DMS53 (cell line): Measurements from ENCODE around the gene RASSF8.
A peak's percentile ranks its signal among the peaks of the same experiment; 100 is the strongest.

ENCODE experiments used
- DNase-seq: peaks from one replicate; lab custom pipeline; 2025; lab: John Stamatoyannopoulos, UW

The RASSF8 gene

DNA sequence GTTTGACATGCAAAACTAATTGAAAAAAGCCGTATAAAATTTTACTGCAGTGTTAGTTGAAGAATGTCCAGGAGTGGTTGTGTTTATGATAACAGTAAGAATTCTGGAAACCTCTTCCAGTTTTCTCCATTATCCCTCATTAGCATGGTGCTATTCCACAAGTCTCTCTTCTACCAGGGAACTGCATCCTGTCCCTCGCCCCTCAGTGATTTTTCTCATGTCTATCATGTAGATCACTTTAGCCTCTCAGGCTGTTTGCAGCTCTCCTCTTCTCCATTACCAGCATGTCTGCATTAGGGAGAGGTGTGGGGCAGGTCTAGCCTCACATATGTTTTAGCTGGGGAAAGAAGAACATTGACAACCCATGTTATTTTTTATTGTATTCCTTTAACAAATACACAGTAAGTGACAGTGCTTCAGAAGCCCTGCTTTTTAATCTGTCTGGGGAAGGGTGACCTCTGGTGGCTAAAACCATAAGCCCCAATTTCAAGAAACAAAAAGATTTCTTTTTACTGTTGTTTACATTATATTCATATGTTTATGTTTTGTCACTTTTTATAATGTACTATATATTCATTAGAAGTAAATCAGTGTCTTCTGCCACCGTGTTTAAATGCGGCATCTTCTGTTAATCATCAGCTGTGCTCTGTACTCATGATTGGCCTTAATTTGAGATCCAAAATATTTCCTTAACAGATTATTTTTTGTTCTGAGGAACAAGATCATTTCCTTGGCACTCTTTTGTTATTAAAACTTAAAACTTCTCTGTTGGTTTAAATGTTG lies 70.7 kb downstream of the RASSF8 start:
- peak; percentile 83 for DNase-seq

DNA sequence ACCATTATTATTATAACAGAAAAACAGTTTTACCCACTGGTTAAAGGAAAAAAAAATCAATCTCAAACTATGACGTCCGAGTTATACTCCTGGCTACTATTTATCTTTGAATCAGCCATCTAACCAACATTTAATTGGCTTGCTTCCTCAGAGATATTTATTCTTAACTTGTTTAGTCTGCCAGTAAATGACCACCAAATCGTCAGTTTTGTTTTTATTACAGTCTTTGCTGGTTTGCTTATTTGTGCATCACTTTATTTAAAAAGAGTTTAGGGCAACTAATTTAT lies 71.2 kb downstream of the RASSF8 start:
- DNase-seq, result no peak

DNA sequence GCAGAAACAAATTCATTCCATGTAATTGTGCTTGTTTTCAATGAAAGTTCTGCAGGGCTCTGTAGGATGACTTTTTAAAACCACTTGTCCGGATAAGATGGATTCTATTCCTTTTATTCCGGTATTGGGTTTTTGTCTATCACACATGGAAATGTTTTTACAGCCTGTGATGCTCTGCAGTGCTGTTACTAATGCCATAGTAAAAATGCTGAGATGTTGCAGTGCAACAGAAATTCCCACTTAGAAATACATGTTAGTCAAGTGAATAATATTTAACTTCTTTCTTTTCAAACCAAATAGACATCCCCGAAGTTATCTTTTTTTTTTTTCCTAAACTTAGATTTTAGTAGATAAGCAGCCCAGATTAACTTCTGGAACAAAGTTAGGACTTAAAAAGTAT lies 71.9 kb downstream of the RASSF8 start:
- DNase-seq, result no peak

DNA sequence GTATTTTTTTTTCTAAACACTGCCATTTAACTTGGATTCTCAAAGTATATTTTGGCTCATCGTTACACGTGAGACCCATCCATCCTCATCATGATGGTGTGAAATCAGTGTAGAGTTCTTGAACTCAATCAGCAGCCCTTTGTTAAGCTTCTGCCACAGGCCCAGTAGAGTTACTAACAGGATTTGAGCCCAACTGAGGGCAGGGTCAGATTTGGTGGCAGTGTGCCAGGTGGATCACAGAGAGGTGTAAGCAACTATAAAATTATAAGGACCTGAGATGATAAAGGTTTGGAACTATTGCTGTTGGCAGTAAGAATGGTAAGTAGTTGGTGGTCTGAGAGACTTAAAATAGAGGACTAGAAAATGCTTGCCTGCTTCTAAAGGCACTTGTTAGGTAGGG lies 72.8 kb downstream of the RASSF8 start:
- no peak for DNase-seq

DNA sequence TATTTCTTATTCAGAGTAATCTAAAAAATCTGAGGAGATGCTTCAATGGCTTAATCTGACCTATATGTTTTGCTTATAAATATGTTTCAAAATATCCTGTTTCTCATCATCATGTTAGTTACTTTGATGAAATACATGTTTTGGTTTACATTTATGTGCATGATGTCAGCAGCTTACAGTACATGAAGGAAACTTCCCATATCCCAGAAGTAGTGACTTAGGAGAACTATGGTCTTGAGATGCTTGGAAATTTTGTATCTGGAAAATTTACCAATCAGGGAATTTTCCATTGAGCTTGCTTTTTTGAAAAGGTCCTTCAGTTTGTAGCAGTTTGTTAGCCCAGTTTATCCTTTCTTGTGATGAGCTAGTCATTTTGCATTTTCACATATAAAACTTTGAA lies 73.3 kb downstream of the RASSF8 start:
- DNase-seq, result no peak

DNA sequence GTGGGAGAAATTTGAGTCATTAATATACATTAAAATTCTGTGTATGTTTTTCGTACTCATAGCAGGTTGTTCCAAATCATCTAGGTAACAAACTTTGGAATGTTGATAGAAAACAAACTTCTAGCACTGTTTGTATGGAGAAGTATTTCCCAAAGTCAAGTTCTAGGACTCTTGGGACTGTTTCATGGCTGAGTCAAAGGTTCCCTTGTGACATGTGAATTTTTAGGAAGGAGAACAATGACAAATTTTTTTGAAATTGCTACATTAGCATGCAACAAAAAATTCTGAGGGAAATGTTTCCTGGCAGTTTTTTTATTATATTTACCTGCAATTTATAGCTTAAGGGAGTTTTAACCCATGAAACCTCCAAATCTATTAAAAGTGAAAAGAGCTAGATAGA lies 73.8 kb downstream of the RASSF8 start:
- no peak for DNase-seq

DNA sequence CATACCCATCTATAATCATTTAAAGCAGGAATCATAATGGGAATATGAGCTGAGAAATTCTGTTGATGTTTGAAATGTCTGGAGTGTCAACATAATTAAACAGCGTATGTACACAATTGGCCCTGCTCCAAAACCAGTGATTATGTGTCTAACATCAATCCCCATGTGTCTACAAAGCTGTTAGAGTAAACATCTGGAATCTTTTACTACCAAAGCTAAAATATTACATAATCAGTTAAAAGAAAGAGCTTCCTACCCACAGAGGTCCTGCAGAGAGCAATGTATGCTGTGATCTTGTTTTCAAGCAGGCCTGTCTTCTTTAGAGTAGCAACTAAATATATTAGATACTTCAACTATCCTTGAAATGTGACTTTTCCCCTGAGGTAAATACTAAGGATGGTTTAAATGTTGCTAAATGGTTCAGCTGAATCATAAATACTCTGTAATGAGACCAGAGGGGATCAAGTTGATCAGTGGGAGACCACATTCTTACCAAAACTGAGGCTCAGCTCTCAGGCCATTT lies 74.3 kb downstream of the RASSF8 start:
- DNase-seq, result peak; percentile 76

DNA sequence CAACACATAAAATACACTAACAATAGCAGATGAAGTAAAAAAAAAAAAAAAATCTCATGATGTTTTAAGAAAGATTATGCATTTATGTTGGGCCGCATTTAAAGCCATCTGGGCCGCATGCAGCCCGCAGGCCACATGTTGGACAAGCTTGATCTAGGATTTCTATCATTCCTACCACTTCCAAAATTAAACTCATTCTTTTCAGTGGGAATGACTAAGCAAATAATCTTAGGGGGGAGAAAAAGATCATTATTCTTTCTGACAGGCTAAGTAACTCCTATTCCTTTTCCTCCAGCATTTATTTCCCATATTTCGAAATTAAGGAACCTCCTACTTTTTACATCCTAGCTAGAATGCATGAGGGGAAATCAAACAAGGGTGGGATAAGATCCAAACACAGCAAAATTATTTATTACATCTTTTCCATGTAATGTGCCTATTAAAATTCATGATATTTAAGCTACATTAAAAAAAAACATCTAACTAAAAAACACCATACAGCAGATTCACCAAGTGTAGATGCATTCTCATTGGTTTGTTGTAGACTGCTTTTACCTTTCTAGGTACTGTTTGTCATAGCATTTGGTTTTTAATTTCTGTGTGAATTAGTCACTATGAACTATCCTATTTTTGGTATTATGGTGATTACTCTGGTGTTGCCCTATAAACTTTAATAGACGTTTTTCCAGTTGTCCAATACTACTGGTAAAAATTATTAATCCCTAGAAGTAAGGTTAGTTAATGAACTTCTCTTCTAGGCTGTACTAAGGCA lies 76.1 kb downstream of the RASSF8 start:
- DNase-seq, result no peak

DNA sequence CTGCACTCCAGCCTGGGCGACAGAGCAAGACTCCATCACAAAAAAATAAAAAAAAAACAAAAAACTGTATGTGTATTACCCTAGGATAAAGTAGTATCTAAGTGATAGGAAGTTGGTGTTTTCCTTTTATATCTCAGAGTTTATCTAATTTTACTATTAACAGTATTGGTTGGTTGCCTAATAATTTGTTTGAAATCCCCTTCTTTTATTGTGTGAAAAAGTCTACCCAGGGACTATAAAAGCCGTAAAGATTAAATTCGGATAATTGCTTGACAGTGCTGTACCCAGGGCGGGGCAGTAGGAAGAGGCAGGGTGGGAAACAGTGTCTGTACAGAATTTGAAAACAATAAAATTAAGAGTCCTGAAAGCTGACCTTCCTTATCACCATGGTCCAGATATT lies 78.4 kb downstream of the RASSF8 start:
- no peak for DNase-seq

DNA sequence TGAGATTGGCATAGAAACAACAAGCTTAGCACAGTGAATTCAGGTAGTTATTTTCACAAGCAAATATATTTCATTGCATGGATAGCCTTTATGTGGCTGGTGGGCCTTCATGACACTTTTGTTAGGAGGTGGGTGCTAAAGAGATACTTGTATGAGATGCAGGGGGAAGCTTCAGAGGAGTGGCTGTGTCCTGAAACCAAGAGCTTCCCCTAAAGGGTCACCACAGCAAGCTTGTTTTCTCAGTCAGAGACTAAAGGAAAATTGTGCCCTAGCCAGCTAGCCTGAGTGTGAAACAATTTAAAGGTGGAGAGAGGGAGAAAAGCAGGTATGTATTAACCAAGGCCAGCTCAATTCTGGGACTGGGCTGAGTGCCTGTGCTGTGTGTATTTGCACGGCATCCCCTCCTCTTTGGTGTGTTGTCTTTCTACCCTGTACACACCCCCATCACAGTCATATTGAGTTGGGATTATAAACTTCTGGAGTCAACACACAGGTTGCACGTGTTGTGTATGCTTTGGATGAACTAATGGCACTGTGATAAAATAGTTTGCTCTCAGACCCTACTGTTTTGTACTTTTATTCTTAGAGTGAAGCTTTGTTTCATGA lies 79.2 kb downstream of the RASSF8 start:
- no peak for DNase-seq

DNA sequence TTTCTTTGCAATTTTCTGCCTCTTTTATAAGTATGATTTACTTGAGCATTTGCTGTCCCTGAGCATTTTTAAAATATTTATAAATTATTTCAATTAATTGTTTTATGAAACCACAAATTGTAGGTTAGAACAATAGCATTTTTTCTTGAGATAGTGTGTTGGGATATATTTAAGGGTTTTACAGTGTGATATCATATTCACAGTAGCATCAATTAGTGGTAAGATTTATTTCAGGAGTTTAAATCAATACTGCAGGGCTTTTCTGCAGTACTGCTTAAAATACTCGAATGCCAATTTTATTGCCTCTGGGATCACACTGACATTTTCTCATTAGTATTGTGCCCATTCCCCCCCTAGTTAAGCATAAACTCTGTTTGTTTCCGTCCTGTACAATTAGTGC lies 84.2 kb downstream of the RASSF8 start:
- DNase-seq, result no peak

DNA sequence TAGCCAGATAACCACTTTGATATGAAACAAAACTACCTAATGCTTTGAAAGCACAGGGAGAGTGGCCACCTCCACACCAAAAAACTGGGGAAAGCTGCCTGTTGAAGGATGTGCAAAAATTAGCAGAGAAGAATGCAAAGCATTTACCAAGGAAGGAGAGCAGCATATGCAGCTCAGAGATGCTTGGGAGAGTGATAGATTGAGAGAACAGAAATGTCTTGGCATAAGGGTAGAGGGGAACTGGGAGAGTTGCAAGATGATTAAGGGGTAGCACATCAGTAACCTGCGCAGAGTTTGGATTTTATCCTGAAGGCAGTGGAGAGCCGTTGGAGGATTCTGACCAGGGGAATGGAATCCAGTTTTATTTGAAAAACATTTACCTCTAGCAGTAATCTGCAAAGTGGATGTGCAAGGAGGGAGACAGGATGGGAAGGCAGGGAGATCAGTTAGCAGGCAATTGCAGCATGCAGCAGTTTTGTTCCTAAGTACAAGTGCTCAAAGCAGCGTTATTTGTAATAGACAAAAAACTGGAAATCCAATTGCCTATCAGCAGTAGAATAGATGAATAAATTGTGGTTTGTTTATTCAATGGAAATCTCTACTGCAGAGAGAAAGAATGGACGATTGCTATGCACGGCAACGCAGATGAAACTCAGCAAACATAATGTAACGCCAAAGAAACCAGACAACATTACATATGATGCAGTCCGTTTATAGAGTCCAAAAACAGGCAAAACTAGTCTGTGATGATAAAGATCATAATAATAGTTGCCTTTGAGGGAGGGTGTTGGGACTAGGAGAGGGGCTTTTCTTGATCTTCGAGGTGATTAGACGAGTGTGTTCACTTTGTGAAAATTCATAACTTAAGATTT lies 84.9 kb downstream of the RASSF8 start:
- no peak for DNase-seq

DNA sequence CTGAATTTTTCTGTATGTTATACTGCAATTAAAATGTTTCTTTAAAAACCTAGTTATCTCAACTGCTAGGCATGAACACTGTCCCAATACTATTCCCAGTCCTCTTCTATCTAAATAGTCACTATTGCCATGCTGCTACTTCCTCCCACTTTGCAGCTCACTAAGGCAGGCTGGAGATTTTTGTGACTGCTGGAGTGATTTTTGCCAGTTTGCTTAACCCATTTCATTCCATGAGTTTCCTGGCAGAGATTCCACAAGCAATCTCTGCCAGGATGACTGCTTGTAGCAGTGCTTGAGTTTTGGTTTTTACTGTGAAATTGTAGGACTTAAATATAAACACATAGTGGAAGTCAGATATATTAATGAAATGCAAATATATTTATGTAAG lies 85.5 kb downstream of the RASSF8 start:
- DNase-seq, result no peak

DNA sequence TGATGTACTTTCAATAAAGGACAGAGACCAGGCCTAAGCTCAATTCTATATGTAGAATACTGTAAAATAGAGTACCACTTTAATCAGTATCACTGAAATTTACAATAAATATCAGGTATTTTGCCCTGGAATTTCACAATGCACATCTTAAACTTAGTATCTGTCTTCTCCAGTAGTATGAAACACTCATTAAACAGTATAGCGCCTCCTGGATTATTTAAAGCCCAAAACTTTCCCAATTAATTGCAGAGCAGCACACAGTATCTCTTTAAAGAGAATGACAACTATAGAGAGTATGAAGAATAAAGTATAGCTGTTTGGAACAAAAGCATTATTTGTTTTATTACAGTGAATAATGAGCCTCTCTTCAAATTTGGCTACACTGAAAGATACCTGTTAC lies 86.1 kb downstream of the RASSF8 start:
- no peak for DNase-seq

DNA sequence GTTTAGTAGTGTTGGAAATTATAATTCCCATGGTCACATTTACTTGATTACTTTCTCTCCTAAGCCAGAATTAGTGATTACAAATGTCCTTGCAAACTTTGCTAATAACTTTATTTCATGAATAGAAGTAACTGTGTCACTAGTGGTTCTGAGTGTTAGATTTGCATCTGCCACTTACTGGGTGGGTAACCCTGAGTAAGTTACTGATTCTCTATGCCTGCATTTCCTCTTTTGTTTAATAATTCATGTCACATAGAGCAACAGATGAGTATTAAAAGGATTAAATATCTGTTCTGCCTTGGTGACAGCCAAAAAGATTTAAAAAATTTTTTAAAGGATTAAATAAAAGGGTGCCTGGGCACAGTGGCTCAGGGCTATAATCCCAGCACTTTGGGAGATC lies 87.7 kb downstream of the RASSF8 start:
- DNase-seq, result no peak

DNA sequence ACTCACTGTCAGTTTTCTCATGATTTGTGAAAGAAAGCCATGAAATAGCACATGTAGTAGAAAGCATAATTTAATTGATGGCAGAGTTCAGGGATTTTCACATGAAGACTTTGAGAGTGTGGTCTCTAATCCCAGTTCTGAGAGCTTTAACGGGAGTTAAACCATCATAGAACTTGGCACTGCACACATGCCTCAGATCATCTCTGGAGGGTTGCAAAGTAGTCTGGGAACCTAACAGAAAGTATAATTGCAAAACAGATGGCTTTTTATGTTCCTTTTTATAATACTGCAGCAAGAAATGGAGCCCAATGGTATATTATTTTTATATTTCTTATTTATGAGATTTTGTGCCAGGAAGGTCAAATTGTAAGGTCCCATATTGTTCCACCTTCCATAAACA lies 88.4 kb downstream of the RASSF8 start:
- no peak for DNase-seq

DNA sequence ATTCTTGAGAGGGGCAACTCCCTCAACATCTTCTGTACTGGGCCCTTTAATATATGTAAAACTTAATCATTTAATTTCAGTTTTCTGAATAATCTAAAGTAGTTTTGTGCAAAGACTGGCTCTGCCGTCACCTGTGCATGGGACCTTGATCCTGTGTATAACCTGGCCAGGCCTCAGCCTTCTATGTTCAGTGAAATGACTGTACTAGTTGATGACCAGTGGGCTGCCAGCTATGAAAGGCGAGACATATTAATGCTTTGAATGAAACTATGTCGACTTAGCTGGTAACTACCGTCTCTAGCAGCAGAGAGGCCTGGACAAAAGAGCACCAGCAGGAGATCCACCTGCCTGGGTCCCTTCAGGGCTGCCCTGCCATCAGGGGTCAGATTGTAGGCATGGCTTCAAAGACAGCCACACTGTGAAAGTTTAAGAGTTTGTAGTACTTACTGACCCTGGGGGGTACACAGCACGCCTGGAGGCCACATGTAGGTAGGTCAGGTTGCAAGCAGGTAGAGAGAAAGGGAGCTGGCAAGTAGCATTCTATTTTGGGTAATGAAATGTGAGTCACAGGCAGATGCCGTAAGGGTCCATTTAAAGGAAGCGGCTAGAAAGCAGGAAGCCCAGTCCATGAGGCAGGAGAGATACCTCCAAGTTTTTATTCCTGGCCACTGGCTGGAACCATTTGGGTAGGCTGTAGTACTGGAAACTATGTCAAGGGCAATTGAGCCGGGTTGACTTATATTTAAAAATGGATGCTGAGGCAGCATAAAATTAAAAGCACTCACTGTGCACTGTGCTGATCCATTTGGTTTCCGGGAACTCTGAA lies 89.1 kb downstream of the RASSF8 start:
- DNase-seq, result no peak

DNA sequence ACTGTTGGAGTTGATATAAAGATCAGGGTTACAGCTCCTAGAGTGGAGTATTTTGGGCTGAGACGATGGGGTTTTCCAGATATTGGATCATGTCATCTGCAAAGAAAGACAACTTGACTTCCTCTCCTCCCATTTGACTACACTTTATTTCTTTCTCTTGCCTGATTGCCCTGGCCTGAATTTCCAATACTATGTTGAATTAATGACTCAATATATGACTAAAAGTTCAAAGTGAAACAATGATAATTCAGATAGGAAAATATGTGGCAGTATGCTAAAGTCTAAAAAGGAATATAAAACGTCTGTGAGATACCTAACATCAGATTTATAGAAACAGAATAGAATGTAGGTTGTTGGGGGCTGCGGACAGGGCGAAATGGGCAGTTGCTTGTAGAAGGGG lies 94.2 kb downstream of the RASSF8 start:
- no peak for DNase-seq

DNA sequence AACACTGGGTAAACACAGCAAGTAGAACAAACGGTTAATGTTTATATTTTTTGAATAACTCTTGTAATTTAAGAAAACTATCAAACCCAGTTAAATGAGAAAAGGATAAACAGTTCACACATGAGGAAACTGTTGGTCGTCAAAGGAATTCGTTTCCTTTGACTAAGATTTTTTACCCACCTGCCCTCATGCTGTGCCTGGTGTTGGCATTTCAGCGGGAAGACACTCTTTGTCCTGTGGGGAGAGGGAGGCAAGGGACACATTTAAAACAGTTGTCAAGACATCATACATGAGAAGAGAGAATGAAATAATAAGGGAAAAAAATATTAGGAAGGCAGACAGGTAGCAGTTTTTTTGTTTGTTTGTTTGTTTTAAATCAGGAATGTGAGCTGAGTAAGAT lies 95.9 kb downstream of the RASSF8 start:
- DNase-seq, result no peak

DNA sequence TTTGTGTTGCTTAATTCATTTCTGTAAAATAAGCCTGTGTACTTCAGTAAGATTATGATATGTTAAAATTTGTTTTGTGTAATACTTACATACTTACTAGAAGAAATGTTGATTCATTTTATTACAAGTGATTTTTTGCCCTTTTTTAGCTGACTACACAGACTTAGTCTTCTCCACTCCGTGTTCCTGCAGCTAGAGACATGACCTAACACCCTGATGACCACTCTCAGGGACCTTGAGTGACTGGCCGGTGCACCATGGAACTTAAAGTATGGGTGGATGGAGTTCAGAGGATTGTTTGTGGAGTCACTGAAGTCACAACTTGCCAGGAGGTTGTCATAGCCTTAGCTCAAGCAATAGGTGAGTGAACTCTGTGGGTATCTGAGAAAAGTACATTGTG lies 96.6 kb downstream of the RASSF8 start:
- DNase-seq, result no peak

DNA sequence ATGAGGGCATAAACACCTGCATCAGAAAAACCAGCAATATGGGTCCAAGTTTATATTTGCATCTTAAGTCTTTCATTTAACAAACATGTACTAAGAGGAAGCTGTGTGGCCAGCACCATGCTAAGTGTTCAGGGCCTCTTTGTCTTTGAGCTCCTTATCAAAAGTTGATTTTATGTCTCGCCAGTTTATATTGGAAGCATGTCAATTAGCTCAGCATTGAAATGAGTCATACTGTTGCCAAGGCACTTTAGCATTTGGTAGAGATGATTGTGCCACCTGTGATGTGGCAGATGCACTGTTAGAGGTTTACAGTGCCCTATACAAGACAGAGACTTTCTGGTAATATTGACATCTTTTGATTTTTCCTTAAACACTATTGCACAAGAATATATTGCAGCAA lies 97.9 kb downstream of the RASSF8 start:
- peak; percentile 89 for DNase-seq
